DMS53 treated with DMSO at 0.1 percent for 48 hours (cell line): ENCODE data around the gene GULP1.

Experiments used
- DNase-seq: peaks from one replicate; lab custom pipeline; 2025; ENCODE audit not compliant: unreplicated experiment; lab: John Stamatoyannopoulos, UW

GULP1 gene

GRCh38 chr2:188322569-188323551 lies 31.2 kb downstream of the GULP1 start:
- DNase-seq: no peak

- no peak for DNase-seq
Measured at GRCh38 chr2:188324067-188324466, 32.4 kb downstream of the GULP1 start.

GRCh38 chr2:188326290-188326668 lies 34.6 kb downstream of the GULP1 start:
- DNase-seq: no peak

GRCh38 chr2:188326669-188327301 lies 35.1 kb downstream of the GULP1 start:
- peak; percentile 50 for DNase-seq

- DNase-seq: no peak
Measured at GRCh38 chr2:188327518-188328213, 36.0 kb downstream of the GULP1 start.

- no peak for DNase-seq
Measured at GRCh38 chr2:188328419-188328818, 36.7 kb downstream of the GULP1 start.

GRCh38 chr2:188330316-188331053 lies 38.8 kb downstream of the GULP1 start:
- DNase-seq: no peak

GRCh38 chr2:188332619-188333018 lies 40.9 kb downstream of the GULP1 start:
- no peak for DNase-seq

- DNase-seq: no peak
Measured at GRCh38 chr2:188333751-188334524, 42.3 kb downstream of the GULP1 start.

- no peak for DNase-seq
Measured at GRCh38 chr2:188338463-188338862, 46.8 kb downstream of the GULP1 start.

GRCh38 chr2:188340257-188340656 lies 48.6 kb downstream of the GULP1 start:
- DNase-seq: no peak

- DNase-seq: no peak
Measured at GRCh38 chr2:188345020-188345419, 53.3 kb downstream of the GULP1 start.

- no peak for DNase-seq
Measured at GRCh38 chr2:188345426-188345825, 53.8 kb downstream of the GULP1 start.

GRCh38 chr2:188345831-188346458 lies 54.3 kb downstream of the GULP1 start:
- no peak for DNase-seq

GRCh38 chr2:188349019-188349418 lies 57.3 kb downstream of the GULP1 start:
- no peak for DNase-seq

- DNase-seq: no peak
Measured at GRCh38 chr2:188353282-188353681, 61.6 kb downstream of the GULP1 start.

- DNase-seq: no peak
Measured at GRCh38 chr2:188360485-188361263, 69.0 kb downstream of the GULP1 start.

- DNase-seq: peak; percentile 87
Measured at GRCh38 chr2:188364033-188364630, 72.5 kb downstream of the GULP1 start.
